ENCODE measurements around the gene ZNF582.

DNA sequence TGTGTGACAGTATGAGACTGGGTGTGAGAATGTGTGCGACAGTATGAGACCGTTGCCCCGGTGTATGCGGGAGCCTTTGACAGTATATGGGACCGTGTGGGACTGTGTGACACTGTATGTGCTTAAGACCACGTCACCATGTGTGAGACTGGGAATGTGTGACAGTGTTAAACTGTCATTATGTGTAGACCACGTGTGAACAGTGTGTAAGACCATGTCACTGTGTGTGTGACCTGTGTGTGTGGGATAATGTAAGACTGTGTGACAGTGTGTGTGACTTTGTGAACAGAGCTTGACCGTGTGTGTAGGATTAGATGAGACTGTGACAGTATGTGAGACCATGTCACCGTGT is 11.3 kb upstream of the ZNF582 start:
- TF ChIP-seq, protein P1, sequence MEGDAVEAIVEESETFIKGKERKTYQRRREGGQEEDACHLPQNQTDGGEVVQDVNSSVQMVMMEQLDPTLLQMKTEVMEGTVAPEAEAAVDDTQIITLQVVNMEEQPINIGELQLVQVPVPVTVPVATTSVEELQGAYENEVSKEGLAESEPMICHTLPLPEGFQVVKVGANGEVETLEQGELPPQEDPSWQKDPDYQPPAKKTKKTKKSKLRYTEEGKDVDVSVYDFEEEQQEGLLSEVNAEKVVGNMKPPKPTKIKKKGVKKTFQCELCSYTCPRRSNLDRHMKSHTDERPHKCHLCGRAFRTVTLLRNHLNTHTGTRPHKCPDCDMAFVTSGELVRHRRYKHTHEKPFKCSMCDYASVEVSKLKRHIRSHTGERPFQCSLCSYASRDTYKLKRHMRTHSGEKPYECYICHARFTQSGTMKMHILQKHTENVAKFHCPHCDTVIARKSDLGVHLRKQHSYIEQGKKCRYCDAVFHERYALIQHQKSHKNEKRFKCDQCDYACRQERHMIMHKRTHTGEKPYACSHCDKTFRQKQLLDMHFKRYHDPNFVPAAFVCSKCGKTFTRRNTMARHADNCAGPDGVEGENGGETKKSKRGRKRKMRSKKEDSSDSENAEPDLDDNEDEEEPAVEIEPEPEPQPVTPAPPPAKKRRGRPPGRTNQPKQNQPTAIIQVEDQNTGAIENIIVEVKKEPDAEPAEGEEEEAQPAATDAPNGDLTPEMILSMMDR (IDR thresholded peaks at IDR 0.05), result no peak
- TF ChIP-seq EZH2 (IDR thresholded peaks at IDR 0.05; ENCODE audit: borderline replicate concordance, insufficient read depth, low read depth, low read length, poor library complexity, severe bottlenecking), result no peak

Data from B cell (primary cell).